A549 (cell line): ENCODE measurements around the gene TRIM73.
A peak's percentile ranks its signal among the peaks of the same experiment; 100 is the strongest.
"Not testable (repeated sequence)": the region's sequence is repeated elsewhere in the genome, so short reads cannot be mapped to it uniquely, and the experiment has no call there.

Experiments
- CBX8 ChIP-seq: fragments of 200-600 bp; sonication (generic); IDR thresholded peaks from 2 replicates; pipeline ENCODE4 v1.6.1; 2016
- EP300 ChIP-seq, 2 experiments: fragments of >200 bp; sonication (Bioruptor Twin); formaldehyde crosslinking; IDR thresholded peaks; 2 replicates in 1 of 2; 3 replicates in 1 of 2; pipeline ENCODE4 v1.6.1; 2016 to 2017
- JUNB ChIP-seq: fragments of >200 bp; sonication (Bioruptor Twin); formaldehyde crosslinking; IDR thresholded peaks from 2 replicates; pipeline ENCODE4 v1.6.1; 2016
- NFE2L2 ChIP-seq: fragments of 150-350 bp; conservative IDR thresholded peaks from 2 replicates; pipeline ENCODE4 v1.6.1; 2014; ENCODE audit warnings: low read length
- NPAS2 ChIP-seq: fragments of 250-450 bp; sonication (Bioruptor Pico); IDR thresholded peaks from 2 replicates; pipeline ENCODE4 v1.8.0; 2022; ENCODE audit warnings: mild to moderate bottlenecking, moderate library complexity, borderline replicate concordance
- POLR2A ChIP-seq: IDR thresholded peaks from 2 replicates; pipeline ENCODE4 v1.6.1; 2012; ENCODE audit warnings: mild to moderate bottlenecking, low read length
- RCOR1 ChIP-seq: fragments of 150-350 bp; IDR thresholded peaks from 2 replicates; pipeline ENCODE4 v1.6.1; 2014; ENCODE audit warnings: antibody characterized with exemption, low read length, low read depth
- RFX5 ChIP-seq: fragments of 450-650 bp; IDR thresholded peaks from 2 replicates; pipeline ENCODE4 v1.7.1; 2014; ENCODE audit warnings: antibody characterized with exemption, mild to moderate bottlenecking, moderate library complexity
- RNF2 ChIP-seq: fragments of 200-600 bp; sonication (generic); IDR thresholded peaks from 2 replicates; pipeline ENCODE4 v1.6.1; 2016; ENCODE audit warnings: low read depth, mild to moderate bottlenecking, antibody characterized with exemption, moderate library complexity, borderline replicate concordance
- SMC3 ChIP-seq: fragments of >200 bp; sonication (Bioruptor Twin); formaldehyde crosslinking; IDR thresholded peaks from 3 replicates; pipeline ENCODE4 v1.6.1; 2018; ENCODE audit warnings: inconsistent platforms
- ZNF302 ChIP-seq: fragments of 250-450 bp; sonication (Bioruptor Pico); IDR thresholded peaks from 2 replicates; pipeline ENCODE4 v1.9.0; 2021; ENCODE audit warnings: inconsistent platforms, mild to moderate bottlenecking, moderate library complexity
- TF ChIP-seq, protein P1 (sequence below): fragments of >200 bp; sonication (Bioruptor Twin); formaldehyde crosslinking; IDR thresholded peaks from 3 replicates; pipeline ENCODE4 v1.5.1; 2016
- TF ChIP-seq, protein P2 (sequence below): fragments of 200-600 bp; sonication (generic); IDR thresholded peaks from 2 replicates; pipeline ENCODE4 v1.6.1; 2016; ENCODE audit warnings: antibody characterized with exemption, mild to moderate bottlenecking, moderate library complexity
- TF ChIP-seq, protein P3 (sequence below): IDR thresholded peaks from 2 replicates; pipeline ENCODE4 v1.6.1; 2012

DNA sequence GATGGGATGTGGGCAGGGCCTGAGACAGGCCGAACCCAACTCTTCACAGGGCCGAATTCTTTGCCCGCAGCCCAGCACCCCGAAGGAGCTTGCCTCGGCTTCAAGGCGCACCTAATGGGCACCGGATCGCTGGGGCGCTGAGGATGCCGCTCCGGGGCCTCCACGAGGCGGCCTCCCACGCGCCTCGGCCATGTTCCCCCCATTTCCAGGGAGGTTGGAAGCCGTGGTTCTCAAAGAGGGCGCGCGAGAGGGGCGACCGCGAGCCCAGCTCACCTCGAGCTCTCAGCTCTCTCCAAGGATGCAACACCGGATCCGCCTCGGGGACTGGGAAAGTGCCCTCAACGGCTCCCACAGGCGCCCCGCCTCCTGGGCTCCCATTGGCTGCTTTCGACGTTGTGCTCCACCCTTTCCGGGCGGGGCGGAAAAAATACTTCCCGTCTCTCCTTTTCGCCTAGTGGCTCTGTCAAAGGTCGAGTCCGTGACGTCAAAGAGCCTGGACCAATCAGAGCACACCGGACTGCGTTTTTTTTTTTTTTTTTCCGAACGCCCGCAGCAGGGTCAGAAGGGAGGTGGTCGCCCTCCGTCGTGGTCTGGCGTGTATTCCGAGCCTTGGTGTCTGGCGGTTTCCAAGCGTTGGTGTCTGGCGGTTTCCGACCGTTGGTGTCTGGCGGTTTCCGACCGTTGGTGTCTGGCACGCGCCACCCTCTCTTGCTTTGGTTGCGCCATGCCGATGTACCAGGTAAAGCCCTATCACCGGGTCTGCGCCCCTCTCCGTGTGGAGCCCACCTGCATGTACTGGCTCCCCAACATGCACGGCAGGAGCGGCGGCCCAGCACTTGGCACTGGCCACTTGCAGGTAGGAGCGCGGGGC, 36.5 kb upstream of the TRIM73 start:
- TF ChIP-seq, protein P1, sequence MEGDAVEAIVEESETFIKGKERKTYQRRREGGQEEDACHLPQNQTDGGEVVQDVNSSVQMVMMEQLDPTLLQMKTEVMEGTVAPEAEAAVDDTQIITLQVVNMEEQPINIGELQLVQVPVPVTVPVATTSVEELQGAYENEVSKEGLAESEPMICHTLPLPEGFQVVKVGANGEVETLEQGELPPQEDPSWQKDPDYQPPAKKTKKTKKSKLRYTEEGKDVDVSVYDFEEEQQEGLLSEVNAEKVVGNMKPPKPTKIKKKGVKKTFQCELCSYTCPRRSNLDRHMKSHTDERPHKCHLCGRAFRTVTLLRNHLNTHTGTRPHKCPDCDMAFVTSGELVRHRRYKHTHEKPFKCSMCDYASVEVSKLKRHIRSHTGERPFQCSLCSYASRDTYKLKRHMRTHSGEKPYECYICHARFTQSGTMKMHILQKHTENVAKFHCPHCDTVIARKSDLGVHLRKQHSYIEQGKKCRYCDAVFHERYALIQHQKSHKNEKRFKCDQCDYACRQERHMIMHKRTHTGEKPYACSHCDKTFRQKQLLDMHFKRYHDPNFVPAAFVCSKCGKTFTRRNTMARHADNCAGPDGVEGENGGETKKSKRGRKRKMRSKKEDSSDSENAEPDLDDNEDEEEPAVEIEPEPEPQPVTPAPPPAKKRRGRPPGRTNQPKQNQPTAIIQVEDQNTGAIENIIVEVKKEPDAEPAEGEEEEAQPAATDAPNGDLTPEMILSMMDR, result not testable (repeated sequence)
- TF ChIP-seq EP300 (IDR thresholded peaks at IDR 0.05); SMC3; RFX5; NFE2L2; RNF2; NPAS2; JUNB; ZNF302 (CRISPR knock-in tag); RCOR1; CBX8: not testable (repeated sequence)
- peak; percentile 18; the same call in 1 of the 2 replicates for TF ChIP-seq POLR2A
- TF ChIP-seq, protein P2, sequence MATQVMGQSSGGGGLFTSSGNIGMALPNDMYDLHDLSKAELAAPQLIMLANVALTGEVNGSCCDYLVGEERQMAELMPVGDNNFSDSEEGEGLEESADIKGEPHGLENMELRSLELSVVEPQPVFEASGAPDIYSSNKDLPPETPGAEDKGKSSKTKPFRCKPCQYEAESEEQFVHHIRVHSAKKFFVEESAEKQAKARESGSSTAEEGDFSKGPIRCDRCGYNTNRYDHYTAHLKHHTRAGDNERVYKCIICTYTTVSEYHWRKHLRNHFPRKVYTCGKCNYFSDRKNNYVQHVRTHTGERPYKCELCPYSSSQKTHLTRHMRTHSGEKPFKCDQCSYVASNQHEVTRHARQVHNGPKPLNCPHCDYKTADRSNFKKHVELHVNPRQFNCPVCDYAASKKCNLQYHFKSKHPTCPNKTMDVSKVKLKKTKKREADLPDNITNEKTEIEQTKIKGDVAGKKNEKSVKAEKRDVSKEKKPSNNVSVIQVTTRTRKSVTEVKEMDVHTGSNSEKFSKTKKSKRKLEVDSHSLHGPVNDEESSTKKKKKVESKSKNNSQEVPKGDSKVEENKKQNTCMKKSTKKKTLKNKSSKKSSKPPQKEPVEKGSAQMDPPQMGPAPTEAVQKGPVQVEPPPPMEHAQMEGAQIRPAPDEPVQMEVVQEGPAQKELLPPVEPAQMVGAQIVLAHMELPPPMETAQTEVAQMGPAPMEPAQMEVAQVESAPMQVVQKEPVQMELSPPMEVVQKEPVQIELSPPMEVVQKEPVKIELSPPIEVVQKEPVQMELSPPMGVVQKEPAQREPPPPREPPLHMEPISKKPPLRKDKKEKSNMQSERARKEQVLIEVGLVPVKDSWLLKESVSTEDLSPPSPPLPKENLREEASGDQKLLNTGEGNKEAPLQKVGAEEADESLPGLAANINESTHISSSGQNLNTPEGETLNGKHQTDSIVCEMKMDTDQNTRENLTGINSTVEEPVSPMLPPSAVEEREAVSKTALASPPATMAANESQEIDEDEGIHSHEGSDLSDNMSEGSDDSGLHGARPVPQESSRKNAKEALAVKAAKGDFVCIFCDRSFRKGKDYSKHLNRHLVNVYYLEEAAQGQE, result not testable (repeated sequence)
- TF ChIP-seq, protein P3, sequence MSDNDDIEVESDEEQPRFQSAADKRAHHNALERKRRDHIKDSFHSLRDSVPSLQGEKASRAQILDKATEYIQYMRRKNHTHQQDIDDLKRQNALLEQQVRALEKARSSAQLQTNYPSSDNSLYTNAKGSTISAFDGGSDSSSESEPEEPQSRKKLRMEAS, result not testable (repeated sequence)
